Fibroblast of skin of right biceps (primary cell): Measurements from ENCODE around the gene MYO1B.

Experiments
- DNase-seq: peaks from one replicate; pipeline ENCODE4 v3.0.0-alpha.2; 2013

MYO1B gene

DNA sequence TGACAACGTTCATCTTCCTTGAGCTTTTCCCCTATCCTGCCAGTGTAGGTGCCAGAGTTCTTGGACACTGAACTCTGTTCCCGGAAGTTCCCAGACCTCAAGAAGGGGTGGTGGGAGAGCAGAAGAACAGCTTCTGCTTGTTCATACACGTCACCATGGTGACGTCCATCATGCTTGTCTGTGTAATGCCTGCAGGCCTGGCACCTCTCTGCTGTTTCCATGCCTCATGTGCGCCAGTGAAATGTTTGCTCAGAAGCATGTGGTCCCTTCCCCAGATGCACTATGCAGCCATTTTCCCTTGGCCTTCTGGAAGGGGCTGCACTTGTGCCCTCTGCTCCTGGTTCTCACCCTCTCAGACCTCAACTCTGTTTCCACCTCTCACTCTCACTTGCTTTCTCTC is 221.9 kb downstream of the MYO1B start:
- DNase-seq: no peak

DNA sequence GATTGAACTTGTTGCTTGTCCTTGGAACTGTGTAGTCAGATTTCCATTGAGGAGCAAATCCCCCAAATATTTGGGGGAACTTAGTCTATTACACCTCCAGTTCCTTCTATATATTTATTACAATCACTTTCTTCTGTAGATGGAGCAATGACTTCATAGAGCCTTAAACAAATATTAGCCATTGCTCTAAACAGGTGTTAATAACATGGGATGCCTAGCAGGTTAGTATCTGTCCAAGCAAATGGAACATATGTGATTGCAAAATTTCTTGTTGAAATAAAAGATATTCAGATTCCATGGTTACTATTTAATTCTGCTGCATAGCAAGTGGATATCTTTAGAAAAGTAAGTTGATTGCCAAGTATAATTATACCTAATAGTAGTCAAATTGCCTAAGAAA is 225.1 kb downstream of the MYO1B start:
- DNase-seq: no peak

DNA sequence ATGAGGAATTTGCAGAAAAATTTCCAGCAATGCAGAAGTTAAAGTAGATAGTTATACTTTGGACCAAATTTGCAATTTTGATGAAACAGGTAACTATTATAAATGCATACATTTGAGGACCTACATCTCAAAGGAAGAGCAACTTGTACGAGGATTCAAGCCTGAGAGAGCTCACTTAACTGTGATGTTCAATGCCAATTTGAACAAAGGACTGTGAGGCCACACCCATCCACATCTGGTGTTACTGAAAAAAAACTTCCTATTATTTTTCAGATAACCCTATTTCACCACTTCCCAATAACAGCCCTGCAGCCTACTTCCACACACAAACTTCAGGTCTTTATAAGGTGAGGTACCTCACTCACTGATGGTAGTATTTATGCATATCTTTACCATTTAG is 229.3 kb downstream of the MYO1B start:
- DNase-seq: no peak
